H1 (cell line): Measurements from ENCODE around the gene DHRS3. TPM values are rescaled to one million over a fixed set of nuclear protein-coding genes. Genes with fewer than 3 reads are reported as not detected.

Source experiments
- CTCF ChIA-PET: fragments of 300-600 bp; sonication (Branson Sonifier 250); formaldehyde crosslinking; loops from one replicate; lab custom pipeline; 2021; ENCODE audit not compliant: partially characterized antibody; lab: Charles Lee
- POLR2A ChIA-PET: fragments of 300-600 bp; sonication (Branson Sonifier 250); formaldehyde crosslinking; loops from one replicate; lab custom pipeline; 2021; ENCODE audit warnings: inconsistent platforms; ENCODE audit not compliant: partially characterized antibody; lab: Charles Lee
- DNase-seq, 2 experiments: peaks; one replicate each; pipeline versions ENCODE4 v3.0.0 to v3.0.0-alpha.2; 2010 to 2022; ENCODE audit warnings: low spot score in 2 of 2, low read depth in 1 of 2, mixed read lengths in 1 of 2
- FAIRE-seq: peaks from 2 replicates; lab custom pipeline; 2011; peaks lifted over from hg19 to GRCh38; lab: Jason Lieb, UNC
- H2AFZ ChIP-seq: 2 replicates; pipeline ENCODE4 v1.8.1; 2012; ENCODE audit warnings: low read length, inconsistent platforms
- H2AK5ac ChIP-seq: 2 replicates; pipeline ENCODE4 v1.6.1; 2013; ENCODE audit warnings: low read depth, low read length
- H2BK120ac ChIP-seq: replicated peaks from 2 replicates; pipeline ENCODE3; 2013; ENCODE audit warnings: low read depth, low read length, inconsistent platforms
- H2BK12ac ChIP-seq: 2 replicates; pipeline ENCODE4 v1.6.1; 2013; ENCODE audit warnings: low read depth, low read length
- H2BK15ac ChIP-seq: 2 replicates; pipeline ENCODE4 v1.6.1; 2013; ENCODE audit warnings: low read length
- H2BK20ac ChIP-seq: 2 replicates; pipeline ENCODE4 v1.6.1; 2013; ENCODE audit warnings: low read length
- H2BK5ac ChIP-seq: 2 replicates; pipeline ENCODE4 v1.6.1; 2013; ENCODE audit warnings: low read depth, low read length
- H3K14ac ChIP-seq: 2 replicates; pipeline ENCODE4 v1.6.1; 2013; ENCODE audit warnings: inconsistent platforms; ENCODE audit not compliant: insufficient read length
- H3K18ac ChIP-seq: 2 replicates; pipeline ENCODE4 v1.6.1; 2013; ENCODE audit warnings: low read length; ENCODE audit errors: extremely low read depth
- H3K23ac ChIP-seq: 2 replicates; pipeline ENCODE4 v1.6.1; 2013; ENCODE audit warnings: inconsistent platforms; ENCODE audit not compliant: insufficient read length
- H3K23me2 ChIP-seq: 2 replicates; pipeline ENCODE4 v1.6.1; 2013; ENCODE audit warnings: low read depth, low read length
- H3K27ac ChIP-seq: 2 replicates; pipeline ENCODE4 v1.6.1; 2011; ENCODE audit warnings: low read depth, low read length, inconsistent platforms
- H3K27me3 ChIP-seq, 4 experiments: replicated peaks in 1 of 4; 1 replicate in 1 of 4; 2 replicates in 3 of 4; pipeline versions ENCODE4 v1.6.1 to v1.8.1; 2011 to 2013; ENCODE audit warnings: low read length in 3 of 4, mild to moderate bottlenecking in 3 of 4, inconsistent platforms in 2 of 4, mixed read lengths in 2 of 4, moderate library complexity in 1 of 4; ENCODE audit not compliant: control insufficient read depth in 3 of 4, insufficient read depth in 3 of 4; ENCODE audit errors: extremely low read depth in 1 of 4
- H3K36me3 ChIP-seq, 4 experiments: 2 replicates each; pipeline versions ENCODE4 v1.6.1 to v1.8.1; 2011 to 2013; ENCODE audit warnings: mild to moderate bottlenecking in 4 of 4, low read length in 3 of 4, moderate library complexity in 2 of 4, control low read depth in 1 of 4, inconsistent platforms in 1 of 4; ENCODE audit not compliant: insufficient read depth in 4 of 4, control insufficient read depth in 2 of 4
- H3K4ac ChIP-seq: replicated peaks from 2 replicates; pipeline ENCODE3; 2013; ENCODE audit warnings: low read length, low read depth, mixed read lengths, inconsistent platforms; ENCODE audit not compliant: insufficient read length
- H3K4me1 ChIP-seq, 4 experiments: replicated peaks in 1 of 4; 1 replicate in 1 of 4; 2 replicates in 3 of 4; pipeline versions ENCODE4 v1.6.1 to v1.8.1; 2011 to 2013; ENCODE audit warnings: low read length in 3 of 4, inconsistent platforms in 2 of 4, mixed read lengths in 1 of 4; ENCODE audit not compliant: insufficient read depth in 4 of 4, control insufficient read depth in 3 of 4
- H3K4me2 ChIP-seq, 2 experiments: 2 replicates each; pipeline versions ENCODE4 v1.6.1 to v1.8.1; 2011 to 2013; ENCODE audit warnings: low read depth in 2 of 2, low read length in 2 of 2, control low read depth in 1 of 2, inconsistent platforms in 1 of 2, mild to moderate bottlenecking in 1 of 2; ENCODE audit not compliant: insufficient read depth in 1 of 2
- H3K4me3 ChIP-seq, 4 experiments: fragments of 200-600, 300-600 bp in 1 of 4; sonication (generic), shearing (Covaris generic), sonication (Bioruptor Twin) in 1 of 4; 2 replicates each; pipeline versions ENCODE4 v1.5.1 to v1.8.1; 2011 to 2016; ENCODE audit warnings: low read length in 4 of 4, low read depth in 3 of 4, control low read depth in 2 of 4, inconsistent platforms in 2 of 4, mild to moderate bottlenecking in 2 of 4, mixed read lengths in 1 of 4, moderate library complexity in 1 of 4; ENCODE audit not compliant: insufficient read depth in 2 of 4; ENCODE audit errors: extremely low read depth in 1 of 4
- H3K56ac ChIP-seq: replicated peaks from 2 replicates; pipeline ENCODE3; 2013; ENCODE audit warnings: low read depth, mild to moderate bottlenecking, mixed read lengths, low read length, inconsistent platforms; ENCODE audit not compliant: insufficient read length
- H3K79me1 ChIP-seq: 2 replicates; pipeline ENCODE4 v1.6.1; 2013; ENCODE audit warnings: low read depth, low read length, control low read depth
- H3K79me2 ChIP-seq, 2 experiments: 2 replicates each; pipeline versions ENCODE4 v1.6.1 to v1.8.1; 2012 to 2013; ENCODE audit warnings: low read length in 2 of 2, mild to moderate bottlenecking in 2 of 2, inconsistent platforms in 1 of 2; ENCODE audit not compliant: insufficient read depth in 2 of 2, control insufficient read depth in 1 of 2
- H3K9ac ChIP-seq, 4 experiments: replicated peaks in 1 of 4; 1 replicate in 1 of 4; 2 replicates in 3 of 4; pipeline versions ENCODE4 v1.6.1 to v1.8.1; 2011 to 2013; ENCODE audit warnings: low read depth in 3 of 4, low read length in 3 of 4, control low read depth in 2 of 4, mild to moderate bottlenecking in 2 of 4, moderate library complexity in 2 of 4, inconsistent platforms in 1 of 4; ENCODE audit errors: extremely low read depth in 1 of 4
- H3K9me3 ChIP-seq, 2 experiments: 2 replicates each; pipeline versions ENCODE4 v1.6.1 to v1.8.1; 2012 to 2013; ENCODE audit warnings: mild to moderate bottlenecking in 2 of 2, moderate library complexity in 2 of 2, control low read depth in 1 of 2, inconsistent platforms in 1 of 2, low read depth in 1 of 2, low read length in 1 of 2, mixed read lengths in 1 of 2; ENCODE audit not compliant: insufficient read depth in 2 of 2
- H4K20me1 ChIP-seq, 2 experiments: replicated peaks in 1 of 2; 2 replicates each; pipeline versions ENCODE3 to v1.8.1; 2011 to 2013; ENCODE audit warnings: inconsistent platforms in 2 of 2, low read length in 2 of 2, mild to moderate bottlenecking in 1 of 2; ENCODE audit not compliant: insufficient read depth in 2 of 2, control insufficient read depth in 1 of 2
- H4K5ac ChIP-seq: 2 replicates; pipeline ENCODE4 v1.6.1; 2013; ENCODE audit warnings: low read length, low read depth, mixed read lengths, inconsistent platforms; ENCODE audit not compliant: insufficient read length
- H4K8ac ChIP-seq: 2 replicates; pipeline ENCODE4 v1.8.0; 2013; ENCODE audit warnings: mild to moderate bottlenecking, moderate library complexity, low read length, inconsistent platforms; ENCODE audit not compliant: insufficient read depth; ENCODE audit errors: extremely low read depth
- H4K91ac ChIP-seq: replicated peaks from 2 replicates; pipeline ENCODE3; 2013; ENCODE audit warnings: low read length, mixed read lengths, inconsistent platforms; ENCODE audit not compliant: insufficient read length
- TBP ChIP-seq: IDR thresholded peaks from 2 replicates; pipeline ENCODE4 v1.6.1; 2011; ENCODE audit warnings: low read depth, low read length, improper control_type of control experiment
- WGBS, 2 experiments: shearing (Covaris generic) in 1 of 2; methylation state at CpG; one replicate each; pipeline versions ENCODE4 v1.1.6 to v1.1.7; 2013 to 2015; ENCODE audit warnings: low lambda C conversion rate in 2 of 2, mixed read lengths in 2 of 2, inconsistent platforms in 1 of 2, low coverage in 1 of 2, missing lambda C conversion rate in 1 of 2; ENCODE audit not compliant: insufficient replicate concordance in 2 of 2, insufficient coverage in 1 of 2, insufficient read length in 1 of 2; ENCODE audit errors: extremely low coverage in 1 of 2, missing lambda C conversion rate in 1 of 2; 5-methylcytosine and 5-hydroxymethylcytosine counted together
- polyA plus RNA-seq, 7 experiments: library from polyadenylated mRNA; depleted of rRNA in 3 of 7; stranded (reverse) in 5 of 7; unstranded in 2 of 7; fragments of >200 nt in 5 of 7; fragments of 200-250 nt in 2 of 7; gene quantifications; 1 replicate in 5 of 7; 2 replicates in 1 of 7; 4 replicates in 1 of 7; pipeline versions ENCODE4 v1.2.1 to v1.2.3, GENCODE V29; 2011 to 2013; ENCODE audit warnings: missing spikeins in 2 of 7, mixed read lengths in 2 of 7
- total RNA-seq: library from RNA; stranded (reverse); fragmentation: NEBNext Ultra II Directional; extraction: Animal tissue kit (Norgen Biotek cat#: 25700); gene quantifications from 2 replicates; pipeline ENCODE4 v1.2.1, GENCODE V29; 2021
- TF ChIP-seq, protein P1 (sequence below): IDR thresholded peaks from 2 replicates; pipeline ENCODE4 v1.6.1; 2011; ENCODE audit warnings: low read length, improper control_type of control experiment

Gene DHRS3
- total and polyA plus RNA-seq, 2 of the 8 experiments (the other 6 are each of a cell fraction or from before 2014, with no cell fraction given): 32.5 to 36.4 TPM

DNA sequence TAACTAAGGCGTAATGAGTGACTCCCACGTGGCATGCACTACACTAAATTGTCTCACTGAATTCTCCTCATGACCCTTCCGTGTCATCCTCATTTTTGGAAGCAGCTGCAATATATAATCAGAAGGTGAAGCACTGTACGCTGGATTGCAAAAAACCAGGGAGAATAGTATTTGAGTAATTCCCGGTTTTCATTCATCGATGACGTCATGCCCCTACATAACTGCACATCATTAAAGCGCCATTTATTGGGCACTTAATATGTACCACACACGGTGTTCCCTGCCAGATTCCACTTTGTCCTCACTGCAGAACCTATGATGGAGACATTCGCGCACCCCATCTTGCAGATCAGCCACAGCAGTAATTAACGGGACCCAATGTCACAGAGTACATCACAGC, 41.0 kb downstream of the DHRS3 start:
- FAIRE-seq: no peak
- POLR2A ChIA-PET: interaction anchor here (0.7 to 1.8 kb wide), 3 partner anchors 11 to 18 kb away, joined by 3 to 5 read pairs (median 3); no protein-coding TSS in a partner anchor
- no peak overlapping the region for H2BK12ac ChIP-seq
- no peak overlapping the region for H3K4me2 ChIP-seq
- H3K9ac ChIP-seq: no peak overlapping the region
- no peak overlapping the region for H2BK15ac ChIP-seq
- H3K79me2 ChIP-seq: no peaks in the 10 kb centered on the region
- H3K79me1 ChIP-seq: no peaks in the 10 kb centered on the region
- H3K4ac ChIP-seq: no peak overlapping the region
- no peak overlapping the region for H4K5ac ChIP-seq
- H4K8ac ChIP-seq: no peak overlapping the region
- H3K27ac ChIP-seq: no peak overlapping the region
- peaks cover 5 to 59% (median 14%) of the 10 kb centered on the region in 4 experiments; a peak in 6 of 8 replicates for H3K36me3 ChIP-seq
- no peak overlapping the region for H2AK5ac ChIP-seq
- no peak overlapping the region for H2BK20ac ChIP-seq
- no peaks in the 10 kb centered on the region for H3K27me3 ChIP-seq
- no peaks in the 10 kb centered on the region for H4K20me1 ChIP-seq
- no peak overlapping the region for H3K14ac ChIP-seq
- CTCF ChIA-PET: interaction anchor here (0.7 to 2.2 kb wide), 5 partner anchors 11 to 301 kb away, joined by 3 to 6 read pairs (median 4); no protein-coding TSS in a partner anchor
- no peak overlapping the region for H4K91ac ChIP-seq
- H2BK5ac ChIP-seq: no peak overlapping the region
- 97% methylated on average over 12 of the region's 12 CpGs; no CpG with 5 or more reads in 1 of the 2 experiments for WGBS, 2 experiments
- no peak overlapping the region for H3K23ac ChIP-seq
- DNase-seq: no peak
- no peaks in the 10 kb centered on the region for H3K23me2 ChIP-seq
- H3K56ac ChIP-seq: no peak overlapping the region
- H3K18ac ChIP-seq: no peak overlapping the region
- no peaks in the 10 kb centered on the region for H3K4me1 ChIP-seq
- H2BK120ac ChIP-seq: no peak overlapping the region
- no peak overlapping the region for H3K4me3 ChIP-seq
- no peak overlapping the region for H2AFZ ChIP-seq
- no peaks in the 10 kb centered on the region for H3K9me3 ChIP-seq
- TF ChIP-seq, protein P1, sequence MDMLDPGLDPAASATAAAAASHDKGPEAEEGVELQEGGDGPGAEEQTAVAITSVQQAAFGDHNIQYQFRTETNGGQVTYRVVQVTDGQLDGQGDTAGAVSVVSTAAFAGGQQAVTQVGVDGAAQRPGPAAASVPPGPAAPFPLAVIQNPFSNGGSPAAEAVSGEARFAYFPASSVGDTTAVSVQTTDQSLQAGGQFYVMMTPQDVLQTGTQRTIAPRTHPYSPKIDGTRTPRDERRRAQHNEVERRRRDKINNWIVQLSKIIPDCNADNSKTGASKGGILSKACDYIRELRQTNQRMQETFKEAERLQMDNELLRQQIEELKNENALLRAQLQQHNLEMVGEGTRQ: no peak
- no peak for TF ChIP-seq TBP
